HG02943 (cell line): ENCODE measurements around the gene CABP1.
"Not testable (repeated sequence)": the region's sequence is repeated elsewhere in the genome, so short reads cannot be mapped to it uniquely, and the experiment has no call there.

ENCODE experiments used
- ATAC-seq: cut with Tn5 transposase; IDR thresholded peaks from one replicate; pipeline ENCODE4 v1.9.1; 2021; ENCODE audit warnings: mild to moderate bottlenecking, low read depth, moderate library complexity; ENCODE audit not compliant: unreplicated experiment

Gene CABP1

GRCh38 chr12:120639771-120640721, at the start of gene CABP1:
Gene CABP1, plus strand, starts transcription at chr12:120640626. Its CDS starts 60 bp downstream, at chr12:120640686.
- no peak for ATAC-seq

DNA sequence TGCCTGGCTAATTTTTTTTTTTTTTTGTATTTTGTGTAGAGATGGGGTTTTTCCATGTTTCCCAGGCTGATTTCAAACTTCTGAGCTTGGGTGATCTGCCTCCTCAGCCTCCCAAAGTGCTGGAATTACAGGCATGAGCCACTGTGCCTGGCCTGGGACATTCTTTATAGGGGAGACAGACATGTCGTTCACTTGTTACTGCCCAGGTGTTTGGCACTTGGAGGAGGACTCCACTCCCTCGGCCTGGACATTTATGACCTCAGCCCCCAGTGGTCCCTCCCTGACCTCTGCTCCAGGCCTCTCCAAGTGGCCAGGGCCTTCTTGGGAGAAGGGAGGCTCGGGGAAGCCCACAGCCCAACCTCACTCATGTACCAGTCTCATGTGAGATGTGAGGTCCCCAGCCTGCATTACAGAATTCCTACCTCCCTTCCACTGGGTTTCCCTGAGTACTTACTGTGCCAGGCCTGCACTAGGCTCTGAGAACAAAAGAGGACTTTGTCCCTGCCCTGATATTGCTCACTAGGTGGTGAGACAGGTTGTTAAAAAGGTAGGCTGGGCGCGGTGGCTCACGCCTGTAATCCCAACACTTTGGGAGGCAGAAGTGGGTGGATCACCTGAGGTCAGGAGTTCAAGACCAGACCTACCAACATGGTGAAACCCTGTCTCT, 49.6 kb upstream of the CABP1 start:
- no peak for ATAC-seq

DNA sequence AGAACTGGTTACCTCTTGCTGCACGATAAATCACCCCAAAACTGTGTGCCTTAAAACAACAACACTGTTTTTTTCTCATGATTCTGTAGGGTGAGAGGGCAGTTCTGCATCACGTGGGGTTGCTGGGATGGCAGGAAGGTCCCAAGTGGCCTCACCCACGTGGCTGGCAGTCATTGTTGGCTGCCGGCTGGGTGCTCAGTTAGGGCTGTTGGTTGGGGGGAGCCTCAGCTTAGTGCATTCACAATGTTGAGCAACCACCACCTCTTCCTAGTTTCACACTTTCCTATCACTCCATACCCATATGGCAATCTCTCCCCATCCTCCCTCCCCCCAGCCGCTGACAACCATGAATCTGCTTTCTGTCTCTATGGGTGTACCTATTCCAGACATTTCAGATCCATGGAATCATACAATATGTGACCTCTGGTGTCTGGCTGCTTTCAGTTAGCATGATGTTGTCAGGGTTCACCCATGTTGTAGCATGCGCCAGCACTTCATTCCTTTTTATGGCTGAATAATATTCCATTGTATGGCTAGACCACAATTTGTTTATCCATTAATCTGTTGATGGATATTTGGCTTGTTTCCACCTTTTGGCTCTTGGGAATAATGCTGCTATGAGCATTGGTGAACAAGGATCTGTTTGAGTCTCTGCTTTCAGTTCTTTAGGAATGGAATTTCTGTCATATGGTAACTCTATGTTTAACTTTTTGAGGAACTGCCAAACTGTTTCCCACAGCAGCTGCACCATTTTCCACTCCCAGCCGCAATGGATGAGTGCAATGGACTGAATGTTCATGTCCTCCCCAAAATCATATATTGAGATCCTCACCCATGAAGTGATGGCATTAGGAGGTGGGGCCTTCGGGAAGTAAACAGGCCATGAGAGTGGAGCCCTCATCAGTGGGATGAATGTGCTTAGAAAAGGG, 48.0 kb upstream of the CABP1 start:
- no peak for ATAC-seq

DNA sequence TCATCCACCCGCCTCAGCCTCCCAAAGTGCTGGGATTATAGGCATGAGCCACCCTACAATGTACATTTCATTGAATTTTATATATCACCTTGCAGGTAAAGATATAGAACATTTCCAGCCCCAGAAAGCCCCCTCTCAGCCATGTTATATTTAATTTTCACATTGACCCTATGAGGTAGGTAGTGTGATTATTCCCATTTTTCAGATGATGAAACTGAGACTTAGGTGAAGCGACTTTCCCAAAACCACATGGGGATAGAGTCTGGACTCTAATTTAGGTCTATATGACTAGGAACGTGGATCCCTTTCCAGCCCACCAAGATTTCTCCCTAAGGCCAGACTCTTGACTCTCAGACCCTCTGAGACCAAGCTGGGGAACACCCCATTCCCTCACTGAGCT, 43.5 kb upstream of the CABP1 start:
- no peak for ATAC-seq

- no peak for ATAC-seq
These were observed 42.6 kb upstream of the CABP1 start for GRCh38 chr12:120597861-120598260.

DNA sequence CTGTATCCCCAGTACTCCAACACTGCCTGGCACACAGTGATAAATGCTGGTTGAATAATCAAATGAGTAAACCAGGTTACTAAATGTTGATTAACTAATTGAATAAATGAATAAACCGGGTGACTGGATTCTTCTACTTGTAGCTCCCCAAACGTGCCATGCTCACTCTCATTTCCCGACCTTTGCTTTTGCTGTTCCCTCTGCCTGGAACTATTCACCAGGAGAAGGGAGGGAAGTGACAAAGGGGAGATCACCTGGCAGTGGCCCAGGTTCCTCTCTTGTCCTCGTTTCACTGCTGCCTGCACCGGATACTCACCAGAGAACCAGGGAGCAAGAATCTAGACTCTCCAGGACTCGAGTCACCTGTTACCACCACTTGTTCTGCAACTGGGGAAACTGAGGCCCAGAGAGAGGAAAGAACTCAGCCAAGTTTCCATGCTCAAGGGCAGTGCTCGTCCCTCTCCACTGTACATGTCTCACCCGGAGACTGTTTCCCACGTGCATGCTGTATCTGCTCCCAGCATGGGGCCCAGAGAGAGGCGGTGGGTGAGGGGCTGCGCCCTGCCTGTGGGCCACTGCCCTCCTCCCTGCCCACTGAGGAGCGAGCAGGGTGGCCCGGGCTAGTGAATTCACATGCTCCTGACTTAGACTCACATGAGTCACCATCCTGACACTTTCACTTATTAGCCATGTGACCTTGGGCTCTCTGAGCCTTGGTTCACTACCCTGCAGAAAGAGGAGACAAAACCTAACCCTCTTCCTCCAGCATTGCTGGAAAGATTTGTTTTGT, 41.6 kb upstream of the CABP1 start:
- ATAC-seq, result no peak

GRCh38 chr12:120599672-120600552, 40.5 kb upstream of the CABP1 start:
- ATAC-seq, result no peak

GRCh38 chr12:120602416-120602815, 38.0 kb upstream of the CABP1 start:
- ATAC-seq, result not testable (repeated sequence)

GRCh38 chr12:120610560-120610959, 29.9 kb upstream of the CABP1 start:
- ATAC-seq, result no peak

- ATAC-seq, result not testable (repeated sequence)
These were observed 28.9 kb upstream of the CABP1 start for GRCh38 chr12:120611534-120611933.

- ATAC-seq, result no peak
These were observed 25.6 kb upstream of the CABP1 start for GRCh38 chr12:120614848-120615247.

- ATAC-seq, result not testable (repeated sequence)
These were observed 23.2 kb upstream of the CABP1 start for GRCh38 chr12:120617193-120617592.

- ATAC-seq, result not testable (repeated sequence)
These were observed 22.7 kb upstream of the CABP1 start for GRCh38 chr12:120617767-120618166.

- ATAC-seq, result no peak
These were observed 21.3 kb upstream of the CABP1 start for GRCh38 chr12:120618954-120619615.

DNA sequence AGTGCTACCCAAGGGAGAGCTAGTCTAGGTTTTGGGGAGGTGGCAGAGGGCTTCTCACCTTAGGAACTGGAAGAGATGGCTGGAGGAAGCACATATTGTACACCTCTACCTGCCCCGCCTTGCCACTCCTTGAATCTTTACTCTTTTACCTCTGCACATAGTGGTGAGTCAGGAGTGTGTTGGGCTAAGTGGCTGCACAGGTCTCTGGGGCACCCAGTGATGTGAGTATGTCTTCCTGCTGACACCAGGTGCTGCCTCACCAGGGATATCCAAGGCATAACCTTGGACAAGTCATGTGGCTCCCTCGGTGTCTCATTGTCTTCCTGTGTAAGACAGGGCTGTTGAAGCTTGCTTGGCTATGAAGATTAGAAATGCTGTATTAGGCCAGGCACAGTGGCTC, 19.8 kb upstream of the CABP1 start:
- no peak for ATAC-seq

- no peak for ATAC-seq
These were observed 14.6 kb upstream of the CABP1 start for GRCh38 chr12:120625557-120626419.

- ATAC-seq, result no peak
These were observed 11.5 kb upstream of the CABP1 start for GRCh38 chr12:120628919-120629318.
